ENCODE measurements around the gene LIME1.

DNA sequence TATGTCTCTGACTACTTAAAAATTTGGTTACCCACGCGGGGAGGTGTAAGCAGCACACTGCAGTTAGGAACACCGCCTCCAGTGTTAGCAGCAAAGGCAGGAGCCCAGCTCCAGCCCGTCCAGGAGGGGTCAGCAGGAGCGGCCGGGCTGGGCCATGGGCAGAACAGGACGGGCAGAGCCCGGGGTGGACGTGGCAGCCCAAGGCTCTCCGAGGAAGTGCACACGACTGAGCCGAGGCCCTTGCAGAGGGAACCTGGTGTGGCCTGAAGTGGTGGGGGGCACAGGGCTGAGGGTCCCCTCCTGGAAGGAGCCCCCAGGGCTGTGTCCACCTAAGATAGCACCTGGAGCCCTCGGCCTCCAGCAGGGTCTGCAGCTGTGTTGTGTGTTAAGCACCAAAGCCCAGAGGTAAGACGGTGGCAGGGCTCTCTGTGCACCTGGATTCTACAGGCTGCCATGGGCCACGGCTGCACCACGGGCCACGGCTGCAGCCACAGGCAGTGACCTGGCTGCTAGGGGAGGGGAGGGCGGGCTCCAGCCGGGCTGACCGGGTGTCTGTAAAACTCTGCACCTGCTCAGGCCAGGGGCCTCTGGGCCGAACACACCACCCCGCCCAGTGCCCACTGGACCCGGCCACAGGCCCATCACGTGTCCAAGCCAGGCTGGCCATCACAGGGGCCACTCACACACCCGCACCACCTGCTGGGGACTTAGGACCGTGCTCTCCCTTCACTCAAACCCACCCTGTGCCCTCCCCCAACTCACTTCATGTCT, 9.7 kb downstream of the LIME1 start:
- no peak for TF ChIP-seq EP300 (IDR thresholded peaks at IDR 0.05)
- TF ChIP-seq, protein P1, sequence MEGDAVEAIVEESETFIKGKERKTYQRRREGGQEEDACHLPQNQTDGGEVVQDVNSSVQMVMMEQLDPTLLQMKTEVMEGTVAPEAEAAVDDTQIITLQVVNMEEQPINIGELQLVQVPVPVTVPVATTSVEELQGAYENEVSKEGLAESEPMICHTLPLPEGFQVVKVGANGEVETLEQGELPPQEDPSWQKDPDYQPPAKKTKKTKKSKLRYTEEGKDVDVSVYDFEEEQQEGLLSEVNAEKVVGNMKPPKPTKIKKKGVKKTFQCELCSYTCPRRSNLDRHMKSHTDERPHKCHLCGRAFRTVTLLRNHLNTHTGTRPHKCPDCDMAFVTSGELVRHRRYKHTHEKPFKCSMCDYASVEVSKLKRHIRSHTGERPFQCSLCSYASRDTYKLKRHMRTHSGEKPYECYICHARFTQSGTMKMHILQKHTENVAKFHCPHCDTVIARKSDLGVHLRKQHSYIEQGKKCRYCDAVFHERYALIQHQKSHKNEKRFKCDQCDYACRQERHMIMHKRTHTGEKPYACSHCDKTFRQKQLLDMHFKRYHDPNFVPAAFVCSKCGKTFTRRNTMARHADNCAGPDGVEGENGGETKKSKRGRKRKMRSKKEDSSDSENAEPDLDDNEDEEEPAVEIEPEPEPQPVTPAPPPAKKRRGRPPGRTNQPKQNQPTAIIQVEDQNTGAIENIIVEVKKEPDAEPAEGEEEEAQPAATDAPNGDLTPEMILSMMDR (IDR thresholded peaks at IDR 0.05): no peak
- no peak for TF ChIP-seq POLR2A (IDR thresholded peaks at IDR 0.05)
